Activated CD4-positive, alpha-beta T cell treated with anti-CD3 and anti-CD28 coated beads for 24 hours (primary cell): Measurements from ENCODE around the gene OTP.
"Not testable (repeated sequence)": the region's sequence is repeated elsewhere in the genome, so short reads cannot be mapped to it uniquely, and the experiment has no call there.

ENCODE experiments used
- DNase-seq, 2 donors: peaks; one replicate each; pipeline ENCODE4 v3.0.0-alpha.2; 2020; ENCODE audit warnings: low read depth in 2 of 2

OTP gene

GRCh38 chr5:77608927-77609326 is 29.6 kb downstream of the OTP start:
- not testable (repeated sequence) for DNase-seq

GRCh38 chr5:77607324-77607723 is 31.2 kb downstream of the OTP start:
- DNase-seq = no peak

- DNase-seq = no peak
Observed at GRCh38 chr5:77606279-77606678, 32.2 kb downstream of the OTP start.

GRCh38 chr5:77599679-77600078 is 38.8 kb downstream of the OTP start:
- DNase-seq = no peak

GRCh38 chr5:77590347-77590746 is 48.2 kb downstream of the OTP start:
- no peak for DNase-seq

GRCh38 chr5:77588175-77588574 is 50.3 kb downstream of the OTP start:
- no peak for DNase-seq

GRCh38 chr5:77586101-77586500 is 52.4 kb downstream of the OTP start:
- DNase-seq = no peak

- DNase-seq = not testable (repeated sequence)
Observed at GRCh38 chr5:77582143-77582542, 56.4 kb downstream of the OTP start.
